GM12892 (cell line): Measurements from ENCODE around the gene ATG16L2.
A peak's percentile ranks its signal among the peaks of the same experiment; 100 is the strongest.
"Not testable (repeated sequence)": the region's sequence is repeated elsewhere in the genome, so short reads cannot be mapped to it uniquely, and the experiment has no call there.

ENCODE experiments used
- DNase-seq: peaks from one replicate; pipeline ENCODE4 v3.0.0; 2011; ENCODE audit not compliant: insufficient read length
- FAIRE-seq: peaks from 2 replicates; lab custom pipeline; 2011; peaks lifted over from hg19 to GRCh38; lab: Jason Lieb, UNC
- POLR2A ChIP-seq: IDR thresholded peaks from 2 replicates; pipeline ENCODE4 v1.6.1; 2011; ENCODE audit warnings: low read depth, low read length, control low read depth
- POLR2AphosphoS5 ChIP-seq: IDR thresholded peaks from 2 replicates; pipeline ENCODE4 v1.6.1; 2011; ENCODE audit warnings: low read depth, low read length, control low read depth
- TAF1 ChIP-seq: IDR thresholded peaks from 2 replicates; pipeline ENCODE4 v1.6.1; 2011; ENCODE audit warnings: low read depth, mild to moderate bottlenecking, control low read depth, low read length, borderline replicate concordance

Gene ATG16L2

GRCh38 chr11:72793076-72793424, 21.2 kb upstream of the ATG16L2 start:
- no peak for TF ChIP-seq POLR2AphosphoS5
- no peak for TF ChIP-seq TAF1
- no peak for TF ChIP-seq POLR2A
- FAIRE-seq = no peak
- no peak for DNase-seq

- TF ChIP-seq POLR2AphosphoS5 (peak; percentile 55), TAF1 (peak; percentile 35; the same call in 1 of the 2 replicates), POLR2A (peak; percentile 73; the same call in 1 of the 2 replicates)
- FAIRE-seq (peak; percentile 99), DNase-seq (peak; percentile 96)
Measured at GRCh38 chr11:72793425-72794367, 20.5 kb upstream of the ATG16L2 start, which contains the start of gene STARD10. STARD10 (minus strand) TSS chr11:72794047; CDS start chr11:72781181, 12,866 bp downstream.

DNA sequence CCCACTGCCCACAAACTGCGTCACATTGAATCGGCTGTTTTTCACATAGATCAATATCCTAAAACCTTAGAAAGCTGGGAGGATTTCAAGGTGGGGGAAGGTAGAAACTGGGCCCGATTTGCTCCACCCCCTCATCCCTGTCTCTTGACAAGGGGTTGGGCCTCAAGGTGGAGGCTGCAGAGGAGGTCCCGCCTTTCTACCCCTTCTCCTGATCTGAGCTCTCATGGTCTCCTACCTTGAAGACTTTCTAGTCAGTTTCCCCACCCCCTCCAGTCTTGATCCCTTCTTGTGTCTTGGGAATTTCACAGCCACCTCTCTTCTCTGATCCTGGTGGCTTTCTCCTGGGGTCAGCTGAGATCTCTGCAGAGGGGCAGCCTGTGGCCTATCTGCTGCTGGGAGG, 15.8 kb upstream of the ATG16L2 start:
- FAIRE-seq = no peak
- DNase-seq = no peak
- TF ChIP-seq TAF1 = no peak
- TF ChIP-seq POLR2AphosphoS5 = no peak
- TF ChIP-seq POLR2A = no peak

DNA sequence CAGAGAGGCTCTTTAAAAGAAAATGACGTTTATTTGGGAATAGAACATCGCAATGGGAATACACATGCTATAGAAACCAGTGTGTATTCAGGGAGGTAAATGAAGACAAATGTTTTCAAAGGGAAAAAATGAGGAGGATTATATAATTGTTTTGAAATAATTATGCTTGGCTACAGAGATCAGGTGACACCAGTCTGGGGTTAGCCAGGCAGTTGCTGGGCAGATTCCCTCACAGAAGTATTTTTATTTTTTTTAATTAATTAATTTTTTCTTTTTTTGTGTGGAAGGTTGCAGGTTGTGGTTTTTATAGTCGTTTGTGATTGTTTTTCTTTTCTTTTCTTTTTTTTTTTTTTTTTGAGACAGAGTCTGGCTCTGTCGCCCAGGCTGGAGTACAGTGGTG, 14.8 kb upstream of the ATG16L2 start:
- TF ChIP-seq TAF1 (no peak), POLR2A (no peak), POLR2AphosphoS5 (no peak)
- DNase-seq (no peak), FAIRE-seq (no peak)

- DNase-seq (no peak), FAIRE-seq (no peak)
- TF ChIP-seq POLR2A (no peak), POLR2AphosphoS5 (no peak), TAF1 (no peak)
Measured at GRCh38 chr11:72802822-72803221, 11.4 kb upstream of the ATG16L2 start.

GRCh38 chr11:72805216-72805615, 9.0 kb upstream of the ATG16L2 start:
- FAIRE-seq = no peak
- no peak for TF ChIP-seq TAF1
- no peak for TF ChIP-seq POLR2AphosphoS5
- no peak for TF ChIP-seq POLR2A
- DNase-seq = no peak

GRCh38 chr11:72806378-72806777, 7.8 kb upstream of the ATG16L2 start:
- not testable (repeated sequence) for DNase-seq

DNA sequence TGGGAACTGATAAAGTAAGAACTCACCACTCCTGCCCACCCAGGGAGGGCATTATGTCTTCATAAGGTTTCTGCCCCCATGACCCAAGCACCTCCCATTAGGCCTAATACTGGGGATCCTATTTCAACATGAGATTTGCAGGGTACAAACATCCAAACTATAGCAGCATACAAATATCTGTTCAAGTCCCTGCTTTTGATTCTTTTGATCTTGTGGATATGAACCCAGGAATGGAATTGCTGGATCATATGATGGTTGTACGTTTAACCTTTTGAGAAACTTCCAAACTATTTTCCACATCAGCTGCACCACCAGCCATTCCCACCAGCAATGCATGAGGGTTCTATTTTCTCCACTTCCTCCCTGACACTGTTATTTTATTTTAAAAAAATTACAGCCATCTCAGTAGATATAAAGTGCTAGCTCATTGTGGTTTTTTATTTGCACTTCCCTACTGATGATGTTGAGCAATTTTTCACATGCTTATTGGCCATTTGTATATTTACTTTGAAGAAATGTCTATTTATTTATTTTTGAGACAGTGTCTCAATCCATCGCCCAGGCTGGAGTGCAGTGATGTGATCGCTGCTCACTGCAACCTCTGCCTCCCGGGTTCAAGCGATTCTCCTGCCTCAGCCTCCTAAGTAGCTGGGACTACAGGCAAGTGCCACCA, 7.1 kb upstream of the ATG16L2 start:
- DNase-seq = no peak
- no peak for FAIRE-seq
- TF ChIP-seq POLR2A (no peak), POLR2AphosphoS5 (no peak), TAF1 (no peak)

More at GRCh38 chr11:72806378-72806777, 7.8 kb upstream of the ATG16L2 start:
- not testable (repeated sequence) for FAIRE-seq

DNA sequence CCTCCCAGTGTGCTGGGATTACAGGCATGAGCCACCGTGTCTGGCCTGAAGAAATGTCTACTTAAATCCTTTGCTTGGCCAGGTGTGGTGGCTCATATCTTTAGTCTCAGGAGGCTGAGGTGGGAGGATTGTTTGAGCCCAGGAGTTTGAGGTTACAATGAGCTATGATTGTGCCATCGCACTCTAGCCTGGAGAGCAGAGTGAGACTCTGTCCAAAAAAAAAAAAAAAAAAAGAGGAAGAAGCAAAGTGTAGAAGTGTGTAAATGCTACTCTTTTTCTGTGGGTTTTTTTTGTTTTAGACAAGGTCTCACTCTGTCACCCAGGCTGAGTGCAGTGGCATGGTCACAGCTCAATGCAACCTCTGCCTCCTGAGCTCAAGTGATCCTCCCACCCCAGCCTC, 6.4 kb upstream of the ATG16L2 start:
- no peak for FAIRE-seq
- DNase-seq = no peak
- TF ChIP-seq POLR2AphosphoS5 (no peak), TAF1 (no peak), POLR2A (no peak)

- no peak for TF ChIP-seq TAF1
- no peak for TF ChIP-seq POLR2A
- TF ChIP-seq POLR2AphosphoS5 = no peak
- FAIRE-seq (no peak), DNase-seq (no peak)
Measured at GRCh38 chr11:72808331-72808798, 5.8 kb upstream of the ATG16L2 start.

DNA sequence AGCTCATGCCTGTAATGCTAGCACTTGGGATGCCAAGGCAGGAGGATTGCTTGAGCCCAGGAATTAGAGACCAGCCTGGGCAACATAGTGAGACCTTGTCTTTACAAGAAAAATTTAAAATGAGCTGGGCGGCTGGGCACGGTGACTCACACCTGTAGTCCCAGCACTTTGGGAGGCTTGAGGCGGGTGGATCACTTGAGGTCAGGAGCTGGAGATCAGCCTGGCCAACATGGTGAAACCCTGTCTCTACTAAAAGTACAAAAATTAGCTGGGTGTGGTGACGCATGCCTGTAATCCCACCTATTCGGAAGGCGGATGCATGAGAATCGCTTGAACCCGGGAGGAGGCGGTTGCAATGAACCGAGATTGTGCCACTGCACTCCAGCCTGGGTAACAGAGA, 2.5 kb upstream of the ATG16L2 start:
- not testable (repeated sequence) for DNase-seq, FAIRE-seq

DNA sequence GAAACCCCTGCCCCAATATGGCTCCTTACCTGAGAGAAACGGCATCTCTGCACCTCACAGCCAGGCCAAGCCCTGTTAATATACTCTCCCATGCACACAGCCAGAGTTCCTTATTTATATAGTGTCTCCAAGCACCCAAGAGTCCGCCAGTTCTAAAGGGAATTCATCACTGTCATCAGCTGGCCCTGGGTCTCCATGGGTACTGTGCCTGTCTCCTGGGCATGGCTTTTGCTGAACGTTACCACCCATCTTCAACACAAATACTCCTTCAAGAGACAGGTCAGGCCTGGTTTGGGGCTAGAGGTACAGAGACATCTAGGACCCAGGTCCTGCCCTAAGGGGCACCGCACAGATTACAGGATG, 1.6 kb upstream of the ATG16L2 start:
- TF ChIP-seq POLR2A (no peak), TAF1 (no peak), POLR2AphosphoS5 (no peak)
- no peak for FAIRE-seq
- DNase-seq = no peak
